GDM1 (cell line): Measurements from ENCODE around the gene ZNF879.

Experiments
- DNase-seq: peaks from one replicate; lab custom pipeline; 2025; lab: John Stamatoyannopoulos, UW

ZNF879 gene

DNA sequence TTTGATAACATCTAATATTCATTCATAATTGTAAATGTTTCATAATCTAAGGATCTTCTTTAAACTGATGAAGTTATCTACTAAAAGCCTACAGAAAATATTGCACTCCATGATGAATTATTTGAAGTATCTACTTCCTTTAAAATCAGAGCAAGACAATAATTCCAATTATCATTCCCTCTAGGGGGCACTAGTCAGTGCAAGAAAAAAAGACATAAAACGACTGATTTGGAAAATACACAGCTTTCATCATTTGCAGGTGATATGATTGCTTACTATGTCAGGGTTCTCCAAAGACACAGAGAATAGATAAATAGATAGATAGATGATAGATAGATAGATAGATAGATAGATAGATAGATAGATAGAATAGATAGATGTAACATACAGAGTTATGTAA lies 14.9 kb upstream of the ZNF879 start:
- DNase-seq, result no peak

GRCh38 chr5:179033004-179033580 lies 9.5 kb downstream of the ZNF879 start:
- no peak for DNase-seq

DNA sequence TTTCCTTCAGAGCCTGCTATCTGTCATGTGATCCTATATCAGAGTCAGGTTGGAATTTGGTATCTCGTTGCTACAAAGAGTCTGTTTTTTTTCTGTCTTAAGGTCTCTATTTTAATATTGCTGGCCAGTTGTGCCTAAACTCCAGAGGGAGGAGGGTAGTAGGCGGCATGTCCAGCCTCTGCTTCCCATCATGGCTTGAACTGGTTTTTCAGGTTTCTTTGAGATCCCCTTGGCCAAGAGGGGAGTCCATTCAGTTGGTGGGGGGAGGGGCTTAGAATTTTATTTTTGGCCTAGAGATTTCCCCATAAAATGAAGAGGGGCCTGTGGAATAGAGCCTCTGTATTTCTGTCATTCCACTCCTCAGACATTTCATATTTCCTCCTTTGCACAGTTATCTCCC lies 21.2 kb downstream of the ZNF879 start:
- no peak for DNase-seq

DNA sequence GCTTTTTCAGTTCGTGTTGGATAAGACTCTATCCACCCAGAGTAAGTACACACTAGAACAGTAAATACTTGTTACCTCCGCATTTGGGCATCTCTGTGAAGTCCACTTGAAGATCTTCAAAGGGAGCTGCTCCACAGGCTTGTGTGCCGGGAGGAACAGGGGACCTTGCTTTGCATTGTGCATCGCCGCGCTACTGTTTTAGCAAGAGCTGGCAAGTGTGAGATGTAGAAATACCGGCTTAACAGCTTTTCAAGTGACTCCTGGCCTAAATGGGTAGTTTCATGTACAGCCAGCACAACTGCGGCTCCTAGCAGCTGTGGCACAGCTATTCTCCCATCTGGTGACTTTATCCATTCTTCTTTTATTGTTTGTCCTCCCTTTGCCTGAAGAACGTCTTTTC lies 28.2 kb downstream of the ZNF879 start:
- no peak for DNase-seq

DNA sequence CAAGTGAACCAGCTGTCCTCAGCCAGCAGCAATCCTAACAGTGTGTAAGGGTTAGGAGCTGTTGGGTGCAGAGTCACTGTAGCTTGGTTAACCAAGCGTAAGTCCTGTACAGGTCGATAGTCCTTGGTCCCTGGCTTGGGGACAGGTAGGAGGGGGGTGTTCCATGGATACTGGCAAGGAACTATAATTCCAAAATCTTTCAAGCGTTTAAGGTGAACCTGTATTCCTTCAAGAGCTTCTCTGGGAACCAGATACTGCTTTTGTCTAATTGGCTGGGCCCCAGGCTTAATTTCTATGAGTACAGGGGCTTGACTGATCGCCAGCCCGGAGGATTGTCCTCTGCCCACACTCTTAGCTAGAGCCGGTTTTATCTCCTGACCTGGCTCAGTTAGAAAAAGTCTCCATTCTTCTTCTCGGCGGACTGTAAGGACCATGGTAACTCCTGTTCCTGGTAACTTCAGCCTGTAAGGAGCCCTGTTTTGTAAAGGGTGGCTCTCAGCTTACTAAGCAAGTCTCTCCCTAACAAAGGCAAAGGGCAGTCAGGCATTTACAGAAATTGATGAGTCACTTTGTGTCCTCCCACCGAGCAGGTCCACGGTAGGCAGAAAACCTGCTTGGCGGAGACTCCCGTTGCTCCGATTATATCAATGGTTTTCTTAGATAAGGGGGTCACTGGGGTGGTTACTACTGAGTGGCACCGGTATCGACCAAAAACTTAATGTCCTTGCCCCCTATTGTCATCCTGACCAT lies 30.6 kb downstream of the ZNF879 start:
- no peak for DNase-seq

DNA sequence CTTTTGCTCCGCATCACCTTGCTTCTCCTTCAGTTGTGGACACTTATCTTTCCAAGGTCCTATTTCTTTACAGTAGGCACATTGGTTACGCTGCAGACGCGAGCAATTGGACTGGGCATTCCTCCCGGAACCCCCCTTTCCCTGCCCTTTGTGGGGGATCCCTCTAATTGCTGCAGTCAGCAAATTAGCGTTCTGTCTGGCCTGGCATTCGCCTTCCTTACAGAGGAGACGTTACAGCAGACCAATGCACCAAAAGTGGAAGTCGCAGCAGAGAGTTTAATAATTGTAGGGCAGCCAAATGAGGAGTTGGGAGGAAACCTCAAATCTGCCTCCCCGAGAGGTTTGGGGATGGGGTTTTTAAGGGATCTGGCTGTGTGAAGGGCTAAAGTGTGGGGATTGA lies 31.3 kb downstream of the ZNF879 start:
- DNase-seq, result no peak

DNA sequence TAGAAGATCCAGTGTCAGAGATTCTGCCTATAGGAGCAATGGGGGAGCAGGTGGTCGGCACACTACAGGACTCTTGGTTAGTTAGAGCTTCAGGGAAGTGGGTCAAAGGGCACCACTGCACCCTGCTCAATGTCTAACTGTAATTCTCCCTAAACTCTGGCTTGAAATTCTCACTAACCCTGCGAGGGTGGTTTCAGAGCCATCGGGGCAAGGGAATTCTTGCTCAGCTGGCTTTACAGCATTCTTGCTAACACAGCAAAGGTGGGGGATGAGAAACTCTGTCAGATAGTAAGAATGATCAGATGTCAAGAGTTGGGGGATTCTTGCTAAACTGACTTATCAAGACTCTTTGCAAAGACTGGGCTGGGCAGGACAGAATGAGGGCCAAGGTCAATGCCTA lies 31.8 kb downstream of the ZNF879 start:
- no peak for DNase-seq

GRCh38 chr5:179055841-179056240 lies 32.2 kb downstream of the ZNF879 start:
- no peak for DNase-seq

DNA sequence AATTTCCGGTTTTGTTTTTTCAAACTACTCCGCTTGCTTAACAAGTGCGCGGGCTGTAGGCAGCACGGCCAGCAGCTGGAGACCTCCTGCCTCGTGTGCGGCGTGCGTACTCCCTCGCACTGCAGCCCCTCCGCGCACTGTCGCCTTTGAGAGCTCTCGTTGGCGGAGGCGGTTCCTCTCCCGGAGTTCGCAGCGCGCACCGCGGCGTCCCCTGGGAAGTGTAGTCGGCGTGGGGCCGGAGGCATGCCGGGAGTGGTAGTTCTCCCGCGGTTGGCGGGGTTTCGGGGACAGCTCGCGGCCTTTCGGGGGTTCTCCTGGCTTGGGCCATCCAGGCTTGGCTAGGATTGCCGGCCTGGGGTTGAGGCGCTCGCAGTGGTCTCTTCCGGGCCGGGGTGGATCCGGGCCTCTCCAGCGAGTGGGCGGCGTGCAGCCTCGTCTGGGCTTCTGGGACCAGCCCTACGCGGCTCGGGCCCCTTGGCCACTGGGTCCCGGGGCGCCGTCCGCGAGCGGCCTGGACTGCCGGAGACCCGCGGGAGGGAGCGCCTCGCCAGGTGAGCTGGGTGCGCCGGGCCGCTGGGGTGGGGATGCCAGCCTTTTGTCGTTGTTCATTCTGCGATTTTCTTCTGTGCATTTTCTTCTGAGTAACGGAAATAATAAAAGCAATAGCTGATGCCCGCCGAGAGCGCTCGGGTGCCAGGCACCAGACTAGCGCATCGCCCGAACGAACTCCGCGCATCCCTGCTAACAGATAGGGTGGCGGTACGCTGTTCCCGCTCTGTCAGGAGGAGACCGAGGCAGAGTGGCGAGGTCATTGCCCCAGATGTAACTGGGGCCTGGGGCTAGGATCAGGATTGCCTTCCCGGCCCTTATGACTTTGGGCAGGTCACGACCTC lies 36.8 kb downstream of the ZNF879 start, which contains the start of gene ZNF354C:
ZNF354C (plus strand) TSS at position 258 of the 893 bp plus-strand sequence. CDS start 1,696 bp downstream, outside the sequence.
- DNase-seq, result no peak

DNA sequence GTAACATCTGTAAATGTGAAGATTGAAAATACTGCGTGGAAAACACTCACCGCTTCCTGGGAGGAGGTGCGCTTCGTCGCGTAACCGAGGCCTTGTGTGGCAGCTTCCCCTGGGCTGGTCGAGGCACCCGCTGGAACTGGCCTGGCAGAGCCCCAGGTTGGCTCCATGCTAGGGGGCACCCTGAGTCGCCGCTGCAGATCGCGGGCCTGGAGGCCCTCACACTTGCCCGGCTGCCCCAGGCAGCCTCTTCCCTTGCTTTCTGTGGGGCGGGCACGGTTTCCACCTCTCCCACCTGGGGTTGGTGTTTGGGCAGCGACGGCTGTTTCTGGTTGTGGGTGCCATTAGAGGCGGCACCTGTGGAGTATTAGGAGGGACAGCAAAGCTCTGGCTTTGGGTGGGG lies 37.4 kb downstream of the ZNF879 start:
- DNase-seq, result no peak

GRCh38 chr5:179065703-179066102 lies 42.1 kb downstream of the ZNF879 start:
- DNase-seq, result no peak

DNA sequence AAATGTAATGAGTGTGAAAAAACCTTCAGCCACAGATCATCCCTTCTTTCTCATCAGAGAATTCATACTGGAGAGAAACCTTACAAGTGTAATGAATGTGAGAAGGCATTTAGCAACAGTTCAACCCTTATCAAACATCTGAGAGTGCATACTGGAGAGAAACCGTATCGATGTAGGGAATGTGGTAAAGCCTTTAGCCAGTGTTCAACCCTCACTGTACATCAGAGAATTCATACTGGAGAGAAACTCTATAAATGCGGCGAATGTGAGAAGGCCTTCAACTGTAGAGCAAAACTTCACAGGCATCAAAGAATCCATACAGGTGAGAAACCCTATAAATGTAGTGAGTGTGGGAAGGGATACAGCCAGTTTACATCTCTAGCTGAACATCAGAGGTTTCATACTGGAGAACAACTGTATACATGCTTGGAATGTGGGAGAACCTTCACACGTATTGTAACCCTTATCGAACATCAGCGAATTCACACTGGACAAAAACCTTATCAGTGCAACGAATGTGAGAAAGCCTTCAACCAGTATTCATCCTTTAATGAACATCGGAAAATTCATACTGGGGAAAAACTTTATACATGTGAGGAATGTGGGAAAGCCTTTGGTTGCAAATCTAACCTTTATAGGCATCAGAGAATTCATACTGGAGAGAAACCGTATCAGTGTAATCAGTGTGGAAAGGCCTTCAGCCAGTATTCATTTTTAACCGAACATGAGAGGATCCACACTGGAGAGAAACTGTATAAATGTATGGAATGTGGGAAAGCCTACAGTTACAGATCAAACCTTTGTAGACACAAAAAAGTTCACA lies 55.8 kb downstream of the ZNF879 start:
- DNase-seq, result no peak

DNA sequence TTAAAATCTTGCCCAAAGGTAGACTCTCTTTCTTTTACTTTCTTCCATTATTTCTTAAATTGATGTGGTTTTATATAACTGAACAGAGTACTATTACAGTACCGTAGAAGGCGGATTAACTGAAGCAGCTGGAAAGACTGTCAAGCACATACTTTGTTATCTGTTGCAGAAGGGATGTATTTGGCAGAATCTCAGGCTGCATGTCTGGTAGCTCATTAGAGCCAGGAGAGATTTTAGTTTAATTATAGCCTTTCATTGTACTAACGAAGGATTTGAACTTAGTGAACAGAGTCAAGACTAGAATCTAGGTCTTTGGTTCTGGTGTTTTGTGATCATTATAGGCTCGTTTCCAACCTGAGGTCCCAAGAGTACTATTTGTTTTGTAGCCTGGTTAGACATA lies 57.1 kb downstream of the ZNF879 start:
- DNase-seq, result no peak
